ENCODE data around the gene LCMT2. TPM values are rescaled to one million over a fixed set of nuclear protein-coding genes. Genes with fewer than 3 reads are reported as not detected.
A peak's percentile ranks its signal among the peaks of the same experiment; 100 is the strongest.
"Not testable (repeated sequence)": the region's sequence is repeated elsewhere in the genome, so short reads cannot be mapped to it uniquely, and the experiment has no call there.

Gene LCMT2
- total and polyA plus RNA-seq, 8 donors, result under 0.01 to 6.4 (median 2.5) TPM

GRCh38 chr15:43294091-43294706, 36.2 kb downstream of the LCMT2 start:
- Histone ChIP-seq H3K4me1 (peaks cover 0 to 7% (median 2%) of the 10 kb centered on the region in 4 donors), H3K9me3 (no peaks in the 10 kb centered on the region), H3K4me3 (no peak overlapping the region), H3K36me3 (no peaks in the 10 kb centered on the region), H3K27me3 (peaks cover 0 to 70% (median 24%) of the 10 kb centered on the region in 3 donors), H3K27ac (no peak overlapping the region)
- DNase-seq, result no peak
- intact Hi-C loops (cut with DNase I; ENCODE audit: low total_unique reads), result no loop called here
- TF ChIP-seq EP300 (IDR thresholded peaks at IDR 0.05) (no peak), POLR2AphosphoS5 (IDR thresholded peaks at IDR 0.05) (no peak), CTCF (IDR thresholded peaks at IDR 0.05) (no peak), POLR2A (IDR thresholded peaks at IDR 0.05) (no peak)
- WGBS, 5 donors, result 49 to 69% (median 57%) methylated on average over 6 of the region's 6 CpGs

GRCh38 chr15:43293432-43293831, 36.9 kb downstream of the LCMT2 start:
- H3K27me3 ChIP-seq, result peaks cover 0 to 67% (median 24%) of the 10 kb centered on the region in 3 donors
- 5 to 15% (median 7%) methylated on average over 8 to 21 of the region's 24 CpGs for WGBS, 5 donors

GRCh38 chr15:43292375-43293078, 37.8 kb downstream of the LCMT2 start:
- intact Hi-C loops (cut with DNase I; ENCODE audit: low total_unique reads), result no loop called here
- no peak overlapping the region for H3K4me3 ChIP-seq
- peaks cover 0 to 58% (median 21%) of the 10 kb centered on the region in 3 donors for H3K27me3 ChIP-seq
- H3K36me3 ChIP-seq, result no peaks in the 10 kb centered on the region
- peaks cover 0 to 7% (median 2%) of the 10 kb centered on the region in 4 donors for H3K4me1 ChIP-seq
- DNase-seq, result no peak
- 57 to 67% (median 64%) methylated on average over 12 of the region's 12 CpGs for WGBS, 5 donors
- no peak overlapping the region for H3K27ac ChIP-seq
- no peaks in the 10 kb centered on the region for H3K9me3 ChIP-seq
- TF ChIP-seq POLR2A (IDR thresholded peaks at IDR 0.05), result no peak
- no peak for TF ChIP-seq EP300 (IDR thresholded peaks at IDR 0.05)
- TF ChIP-seq POLR2AphosphoS5 (IDR thresholded peaks at IDR 0.05), result no peak
- TF ChIP-seq CTCF (IDR thresholded peaks at IDR 0.05), result no peak

More at GRCh38 chr15:43293432-43293831, 36.9 kb downstream of the LCMT2 start:
- TF ChIP-seq CTCF (IDR thresholded peaks at IDR 0.05), result no peak
- no peak for TF ChIP-seq POLR2AphosphoS5 (IDR thresholded peaks at IDR 0.05)
- TF ChIP-seq POLR2A (IDR thresholded peaks at IDR 0.05), result no peak
- TF ChIP-seq EP300 (IDR thresholded peaks at IDR 0.05), result no peak
- peak in 1 of 2 donors; percentile 43 for DNase-seq
- no peak overlapping the region for H3K27ac ChIP-seq
- peaks cover 0 to 7% (median 2%) of the 10 kb centered on the region in 4 donors for H3K4me1 ChIP-seq
- H3K36me3 ChIP-seq, result no peaks in the 10 kb centered on the region
- no peak overlapping the region for H3K4me3 ChIP-seq
- intact Hi-C loops (cut with DNase I; ENCODE audit: low total_unique reads), result no loop called here
- no peaks in the 10 kb centered on the region for H3K9me3 ChIP-seq

- 94 to 98% (median 95%) methylated on average over 2 of the region's 3 CpGs for WGBS, 5 donors
- H3K9me3 ChIP-seq, DNase-seq, H3K36me3 ChIP-seq, H3K4me1 ChIP-seq, H3K27ac ChIP-seq, H3K4me3 ChIP-seq: not testable (repeated sequence)
- H3K27me3 ChIP-seq, result peaks cover 0 to 41% (median 11%) of the 10 kb centered on the region in 3 donors
- intact Hi-C loops (cut with DNase I; ENCODE audit: low total_unique reads), result loop anchor here (5.0 kb wide), 1 partner anchor 62 kb away; no protein-coding TSS in a partner anchor
Measured at GRCh38 chr15:43289656-43290055, 40.7 kb downstream of the LCMT2 start.

Measured in stomach (tissue), 9 donors.